NOMO-1 treated with dmso at 0.1 percent for 144 hours (cell line): ENCODE data around the gene CCDC78.
"Not testable (repeated sequence)": the region's sequence is repeated elsewhere in the genome, so short reads cannot be mapped to it uniquely, and the experiment has no call there.

Experiments
- DNase-seq: peaks from one replicate; lab custom pipeline; 2025; ENCODE audit not compliant: unreplicated experiment; lab: John Stamatoyannopoulos, UW

The CCDC78 gene

DNA sequence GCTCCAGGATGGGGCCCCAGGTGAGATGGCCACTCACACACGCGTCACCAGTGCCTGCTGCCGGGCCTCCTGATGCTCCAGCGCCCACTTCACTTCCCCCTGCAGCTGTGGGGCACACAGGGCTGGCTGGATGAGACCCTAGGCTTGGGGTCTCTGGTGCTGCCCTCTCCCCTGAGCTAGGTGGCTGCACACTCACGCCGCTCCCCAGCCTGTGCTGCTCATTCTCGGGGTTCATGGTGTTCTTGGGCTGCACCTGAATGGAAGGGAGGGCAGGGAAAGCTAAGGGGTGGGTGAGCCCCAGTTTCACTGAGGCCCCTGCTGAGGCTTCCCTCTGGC lies 1.2 kb downstream of the CCDC78 start:
- no peak for DNase-seq

- DNase-seq: no peak
Measured at GRCh38 chr16:724188-725040, 1.8 kb downstream of the CCDC78 start.

- no peak for DNase-seq
Measured at GRCh38 chr16:723695-724094, 2.5 kb downstream of the CCDC78 start.

GRCh38 chr16:722835-723633 lies 3.2 kb downstream of the CCDC78 start:
- no peak for DNase-seq

DNA sequence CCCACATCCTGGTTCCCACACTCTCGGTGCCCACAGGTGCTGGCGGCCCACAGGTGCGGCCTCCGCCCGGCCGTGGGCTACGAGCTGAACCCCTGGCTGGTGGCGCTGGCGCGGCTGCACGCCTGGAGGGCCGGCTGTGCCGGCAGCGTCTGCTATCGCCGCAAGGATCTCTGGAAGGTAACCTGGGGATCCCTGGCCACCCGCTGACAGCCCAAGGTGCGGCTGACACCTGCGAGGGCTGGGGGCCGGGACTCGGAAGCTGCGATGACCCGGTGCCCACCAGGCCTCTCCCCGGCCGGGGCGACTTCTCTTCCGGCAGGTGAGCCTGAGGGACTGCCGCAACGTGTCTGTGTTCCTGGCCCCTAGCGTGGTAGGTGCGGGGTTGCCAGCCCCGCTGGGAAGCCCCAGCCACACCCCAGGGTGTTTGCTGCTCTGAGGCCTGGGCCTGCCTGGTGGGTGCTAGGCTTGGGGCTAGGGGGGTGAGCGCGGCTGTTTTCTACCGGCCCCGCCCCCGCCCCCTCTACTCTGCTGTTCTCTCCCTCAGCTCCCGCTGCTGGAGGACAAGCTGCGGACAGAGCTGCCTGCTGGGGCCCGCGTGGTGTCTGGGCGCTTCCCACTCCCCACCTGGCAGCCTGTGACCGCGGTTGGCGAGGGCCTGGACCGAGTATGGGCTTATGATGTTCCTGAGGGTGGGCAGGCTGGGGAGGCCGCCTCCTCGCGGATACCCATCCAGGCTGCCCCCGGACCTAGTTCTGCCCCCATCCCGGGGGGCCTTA lies 4.3 kb downstream of the CCDC78 start:
- no peak for DNase-seq

GRCh38 chr16:720990-721764 lies 5.1 kb downstream of the CCDC78 start, which contains the start of gene ANTKMT:
Gene ANTKMT (plus strand): TSS chr16:721146. CDS start chr16:721275, 129 bp downstream.
- DNase-seq: peak; percentile 81

DNA sequence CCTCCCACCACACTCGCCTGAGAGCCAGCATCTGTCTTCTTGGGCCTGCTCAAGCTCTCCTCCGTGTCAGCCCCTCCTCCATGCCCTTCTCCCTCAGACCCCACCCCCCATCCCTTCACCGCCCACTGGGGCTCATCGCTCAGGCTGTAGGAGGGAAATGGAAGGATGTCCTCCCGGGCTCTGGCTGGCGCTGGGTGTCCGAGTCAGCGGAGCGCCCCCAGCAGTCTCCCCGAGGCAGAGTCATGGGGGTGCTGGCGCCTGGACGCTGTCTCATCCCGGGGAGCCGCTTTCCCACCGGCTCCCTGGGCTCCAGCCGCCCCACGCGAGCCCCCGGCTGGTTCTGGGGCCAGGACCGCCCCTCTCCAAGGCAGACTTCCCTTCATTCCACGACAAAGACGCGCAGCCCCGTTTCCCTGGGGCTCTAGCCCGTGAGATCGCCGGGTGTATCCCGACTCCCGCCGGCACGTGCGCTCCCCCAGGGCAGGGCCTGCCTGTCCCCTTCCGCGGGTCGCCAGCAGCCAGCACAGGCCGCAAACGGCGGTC lies 5.7 kb downstream of the CCDC78 start:
- DNase-seq: no peak

- DNase-seq: no peak
Measured at GRCh38 chr16:719815-720446, 6.3 kb downstream of the CCDC78 start.

DNA sequence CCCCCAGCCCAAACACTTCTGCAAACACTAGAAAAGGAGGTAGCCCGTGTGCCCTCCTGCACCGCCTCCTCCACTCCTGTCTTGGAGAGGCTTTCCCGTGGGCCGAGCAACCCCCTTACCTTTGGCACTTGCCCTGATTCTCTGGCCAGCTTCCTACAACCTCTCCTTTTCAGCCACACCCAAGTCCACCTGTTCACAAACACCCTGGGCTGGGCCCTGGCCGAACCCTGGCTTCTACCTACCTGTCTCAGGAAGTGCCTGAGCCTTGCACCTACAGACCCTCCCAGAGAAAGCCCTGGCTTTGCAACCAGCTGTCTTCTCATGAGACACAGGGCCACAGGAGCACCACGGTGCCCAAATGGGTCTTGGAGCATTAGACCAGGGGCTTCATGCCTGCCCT lies 7.3 kb downstream of the CCDC78 start:
- no peak for DNase-seq

- no peak for DNase-seq
Measured at GRCh38 chr16:718389-718788, 7.9 kb downstream of the CCDC78 start.

- no peak for DNase-seq
Measured at GRCh38 chr16:717450-718245, 8.6 kb downstream of the CCDC78 start.

DNA sequence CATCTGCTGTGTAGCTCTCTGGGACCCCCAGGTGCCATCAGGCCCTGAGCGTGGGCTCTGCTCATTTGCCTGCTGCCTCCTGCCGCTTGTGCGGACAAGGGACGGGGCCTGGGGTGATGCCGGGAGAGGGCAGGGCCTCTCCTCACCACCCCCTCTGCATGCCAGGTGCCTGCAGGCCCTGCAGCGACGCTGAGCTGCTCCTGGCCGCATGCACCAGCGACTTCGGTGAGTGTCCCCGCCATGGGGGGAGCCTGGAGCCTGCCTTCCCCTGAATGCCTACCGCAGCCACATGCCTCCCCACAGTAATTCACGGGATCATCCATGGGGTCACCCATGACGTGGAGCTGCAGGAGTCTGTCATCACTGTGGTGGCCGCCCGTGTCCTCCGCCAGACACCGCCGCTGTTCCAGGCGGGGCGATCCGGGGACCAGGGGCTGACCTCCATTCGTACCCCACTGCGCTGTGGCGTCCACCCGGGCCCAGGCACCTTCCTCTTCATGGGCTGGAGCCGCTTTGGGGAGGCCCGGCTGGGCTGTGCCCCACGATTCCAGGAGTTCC lies 9.4 kb downstream of the CCDC78 start:
- no peak for DNase-seq

DNA sequence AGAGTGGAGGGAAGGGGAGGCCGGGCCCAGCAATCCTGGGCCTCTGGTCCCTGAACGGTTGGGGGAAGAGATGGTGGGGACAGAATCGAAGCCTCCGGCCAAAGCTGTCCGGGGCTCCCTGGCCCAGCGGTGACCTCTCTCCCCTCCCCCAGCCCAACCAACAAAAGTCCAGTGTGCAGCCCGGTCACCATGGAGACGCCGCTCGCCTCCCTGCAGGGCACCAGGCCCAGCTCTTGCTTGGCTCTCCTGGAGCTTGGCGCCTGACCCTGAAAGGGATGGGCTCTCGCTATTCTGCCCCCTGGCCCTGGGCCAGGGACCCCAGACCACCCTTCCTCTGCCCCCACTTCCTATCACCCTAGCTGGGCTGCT lies 10.1 kb downstream of the CCDC78 start:
- DNase-seq: no peak

GRCh38 chr16:715477-716199 lies 10.6 kb downstream of the CCDC78 start:
- no peak for DNase-seq

DNA sequence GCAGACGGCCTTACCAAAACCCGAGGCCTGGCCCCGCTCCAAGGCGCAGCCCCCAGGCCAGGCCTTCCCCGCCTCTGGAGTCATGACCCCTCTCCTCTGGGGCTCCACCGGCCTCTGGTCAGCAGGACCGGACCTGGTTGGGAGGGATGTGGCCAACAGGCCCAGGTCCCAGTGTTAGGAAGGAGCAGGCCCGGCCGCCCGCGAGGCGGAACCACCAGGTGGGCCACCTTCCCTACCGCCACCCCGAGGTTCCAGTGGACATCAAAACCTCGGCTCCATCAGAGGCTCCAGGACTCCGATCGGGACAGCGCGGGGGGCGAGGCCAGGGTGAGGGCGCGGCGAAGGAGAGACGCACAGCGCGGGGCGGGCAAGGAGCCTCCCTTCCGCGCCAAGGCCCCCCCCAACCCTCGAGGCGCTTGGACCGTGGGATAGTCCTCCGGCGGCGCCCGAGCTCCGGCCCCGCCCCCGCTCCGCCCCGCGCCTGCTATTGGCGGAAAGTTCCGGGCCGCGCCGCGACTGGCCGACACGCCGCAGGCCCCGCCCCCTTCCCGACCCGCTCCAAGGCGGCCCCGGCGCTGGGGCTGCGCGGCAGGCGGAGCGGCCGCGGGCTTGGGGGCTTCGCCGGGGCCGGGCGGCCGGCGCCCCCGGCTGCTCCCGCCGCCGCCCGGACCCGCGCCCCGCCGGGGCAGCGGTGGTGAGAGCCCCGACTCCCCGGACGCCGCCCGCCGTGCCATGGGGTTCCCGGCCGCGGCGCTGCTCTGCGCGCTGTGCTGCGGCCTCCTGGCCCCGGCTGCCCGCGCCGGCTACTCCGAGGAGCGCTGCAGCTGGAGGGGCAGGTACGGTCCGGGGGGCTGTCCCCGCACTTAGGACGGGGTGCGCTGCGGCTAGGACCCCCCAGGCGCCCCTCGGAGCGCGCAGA lies 11.4 kb downstream of the CCDC78 start, which contains the start of gene METRN:
TSS of gene METRN (plus strand) at position 561 of the 919 bp plus-strand sequence. CDS start at position 733, 172 bp downstream.
- peak; percentile 79 for DNase-seq

GRCh38 chr16:714079-714478 lies 12.2 kb downstream of the CCDC78 start:
- DNase-seq: no peak

- not testable (repeated sequence) for DNase-seq
Measured at GRCh38 chr16:712740-713250, 13.4 kb downstream of the CCDC78 start.
